T-helper 2 cell (primary cell): Measurements from ENCODE around the gene C12orf57.

Source experiments
- DNase-seq, 5 experiments: peaks; one replicate each; pipeline versions ENCODE4 v3.0.0 to v3.0.0-alpha.2; 2012 to 2022

The C12orf57 gene

GRCh38 chr12:6965714-6966113, 21.9 kb downstream of the C12orf57 start:
- no peak for DNase-seq

- DNase-seq: no peak
These were observed 22.5 kb downstream of the C12orf57 start for GRCh38 chr12:6966351-6966750.

GRCh38 chr12:6967651-6968100, 23.9 kb downstream of the C12orf57 start:
- DNase-seq: no peak

- no peak for DNase-seq
These were observed 24.6 kb downstream of the C12orf57 start for GRCh38 chr12:6968426-6968825.

- DNase-seq: no peak
These were observed 26.3 kb downstream of the C12orf57 start for GRCh38 chr12:6970096-6970527.

- no peak for DNase-seq
These were observed 30.4 kb downstream of the C12orf57 start for GRCh38 chr12:6974180-6974579.

GRCh38 chr12:6975297-6976032, 31.6 kb downstream of the C12orf57 start:
- DNase-seq: no peak

GRCh38 chr12:6977653-6978052, 33.8 kb downstream of the C12orf57 start:
- no peak for DNase-seq

- DNase-seq: no peak
These were observed 34.4 kb downstream of the C12orf57 start for GRCh38 chr12:6978188-6978587.

GRCh38 chr12:6978611-6979011, 34.8 kb downstream of the C12orf57 start:
- no peak for DNase-seq

GRCh38 chr12:6979021-6979420, 35.2 kb downstream of the C12orf57 start:
- no peak for DNase-seq

- no peak for DNase-seq
These were observed 35.6 kb downstream of the C12orf57 start for GRCh38 chr12:6979453-6979852.

- no peak for DNase-seq
These were observed 36.3 kb downstream of the C12orf57 start for GRCh38 chr12:6980075-6980474.

GRCh38 chr12:6980740-6981139, 36.9 kb downstream of the C12orf57 start:
- no peak for DNase-seq

- no peak for DNase-seq
These were observed 37.6 kb downstream of the C12orf57 start for GRCh38 chr12:6981152-6982052.

GRCh38 chr12:6982532-6982931, 38.7 kb downstream of the C12orf57 start:
- DNase-seq: no peak

- DNase-seq: no peak
These were observed 44.2 kb downstream of the C12orf57 start for GRCh38 chr12:6987956-6988553.
